GM12878 (cell line): ENCODE results near the gene NR1D2. TPM values are rescaled to one million over a fixed set of nuclear protein-coding genes. Genes with fewer than 3 reads are reported as not detected.

Source experiments
- ATAC-seq: fragments of 200-7000 bp; cut with Tn5 transposase; 3 replicates; pipeline ENCODE4 v1.9.1; 2020; ENCODE audit warnings: mild to moderate bottlenecking, moderate library complexity
- BruUV-seq: library from RNA; stranded (reverse); fragments of 400-500 nt; replicated peaks from 2 replicates; lab custom pipeline; 2021; lab: Mats Ljungman, UMichigan
- CTCF ChIA-PET: fragments of 300-600 bp; sonication (Branson Sonifier 250); formaldehyde crosslinking; extraction: SDS; loops from one replicate; lab custom pipeline; 2021; ENCODE audit warnings: inconsistent platforms; lab: Yijun Ruan, JAX
- POLR2A ChIA-PET: fragments of 350-600 bp; formaldehyde crosslinking; extraction: SDS; loops from one replicate; lab custom pipeline; 2021; ENCODE audit warnings: inconsistent platforms; lab: Charles Lee
- RAD21 ChIA-PET: fragments of 300-600 bp; sonication (Branson Sonifier 250); formaldehyde crosslinking; loops from one replicate; lab custom pipeline; 2023; ENCODE audit warnings: antibody characterized with exemption; ENCODE audit not compliant: unreplicated experiment; lab: Charles Lee
- SMC1A ChIA-PET: fragments of 300-600 bp; sonication (Branson Sonifier 250); formaldehyde crosslinking; loops from one replicate; lab custom pipeline; 2023; ENCODE audit not compliant: unreplicated experiment, uncharacterized antibody; lab: Charles Lee
- DNase-seq: peaks from one replicate; pipeline ENCODE4 v3.0.0-alpha.2; 2011; ENCODE audit warnings: low read depth, low spot score
- FAIRE-seq: peaks from 3 replicates; lab custom pipeline; 2011; peaks lifted over from hg19 to GRCh38; lab: Jason Lieb, UNC
- H2AFZ ChIP-seq: 2 replicates; pipeline ENCODE4 v1.6.0; 2011; ENCODE audit warnings: low read depth, low read length, control low read depth; ENCODE audit not compliant: control insufficient read depth
- H3K27ac ChIP-seq: 2 replicates; pipeline ENCODE4 v1.5.1; 2011; ENCODE audit warnings: control low read depth; ENCODE audit not compliant: control insufficient read depth, insufficient read depth
- H3K27me3 ChIP-seq, 2 experiments: replicated peaks in 1 of 2; 2 replicates each; pipeline versions ENCODE4 v1.6.0 to v1.6.1; 2011; ENCODE audit warnings: low read length in 1 of 2; ENCODE audit not compliant: control insufficient read depth in 2 of 2, insufficient read depth in 2 of 2
- H3K36me3 ChIP-seq, 2 experiments: 2 replicates each; pipeline ENCODE4 v1.5.1; 2011; ENCODE audit warnings: low read length in 1 of 2; ENCODE audit not compliant: control insufficient read depth in 2 of 2, insufficient read depth in 2 of 2
- H3K4me1 ChIP-seq: 2 replicates; pipeline ENCODE4 v1.6.1; 2011; ENCODE audit warnings: mild to moderate bottlenecking, low read length, moderate library complexity, mixed read lengths; ENCODE audit not compliant: control insufficient read depth, insufficient read depth
- H3K4me2 ChIP-seq: 2 replicates; pipeline ENCODE4 v1.6.0; 2011; ENCODE audit warnings: control low read depth; ENCODE audit not compliant: control insufficient read depth, insufficient read depth
- H3K4me3 ChIP-seq: fragments of 200-600 bp; sonication (generic); 2 replicates; pipeline ENCODE4 v1.5.1; 2016
- H3K79me2 ChIP-seq: 2 replicates; pipeline ENCODE4 v1.6.0; 2011; ENCODE audit warnings: low read length; ENCODE audit not compliant: control insufficient read depth, insufficient read depth
- H3K9ac ChIP-seq: 2 replicates; pipeline ENCODE4 v1.8.0; 2011; ENCODE audit warnings: low read length, control low read depth, mixed read lengths; ENCODE audit not compliant: control insufficient read depth, insufficient read depth
- H3K9me3 ChIP-seq: replicated peaks from 3 replicates; pipeline ENCODE4 v1.5.1; 2011; ENCODE audit warnings: mild to moderate bottlenecking, low read length; ENCODE audit not compliant: control insufficient read depth, insufficient read depth
- H4K20me1 ChIP-seq: 2 replicates; pipeline ENCODE4 v1.6.0; 2011; ENCODE audit not compliant: control insufficient read depth, insufficient read depth
- CREM ChIP-seq: IDR thresholded peaks from 2 replicates; pipeline ENCODE4 v1.6.1; 2014; ENCODE audit warnings: antibody characterized with exemption, low read depth
- GABPA ChIP-seq: IDR thresholded peaks from 2 replicates; pipeline ENCODE4 v1.6.1; 2014; ENCODE audit warnings: antibody characterized with exemption, low read depth, mild to moderate bottlenecking, inconsistent platforms
- HSF1 ChIP-seq: fragments of 150-350 bp; IDR thresholded peaks from 2 replicates; pipeline ENCODE4 v1.6.1; 2014; ENCODE audit warnings: mild to moderate bottlenecking, low read depth, low read length
- MTA2 ChIP-seq: fragments of 450-650 bp; IDR thresholded peaks from 2 replicates; pipeline ENCODE4 v1.6.1; 2016; ENCODE audit warnings: low read depth, mild to moderate bottlenecking, moderate library complexity
- MTA3 ChIP-seq: IDR thresholded peaks from 2 replicates; pipeline ENCODE4 v1.6.1; 2012; ENCODE audit warnings: low read length, inconsistent platforms, borderline replicate concordance
- PAX8 ChIP-seq: fragments of 450-650 bp; IDR thresholded peaks from 2 replicates; pipeline ENCODE4 v1.6.1; 2017; ENCODE audit warnings: mild to moderate bottlenecking, moderate library complexity
- SMAD5 ChIP-seq: IDR thresholded peaks from 2 replicates; pipeline ENCODE4 v1.6.1; 2016; ENCODE audit warnings: antibody characterized with exemption, low read depth
- SREBF2 ChIP-seq: IDR thresholded peaks from 2 replicates; pipeline ENCODE4 v1.6.1; 2012; ENCODE audit warnings: mild to moderate bottlenecking, low read length
- SUZ12 ChIP-seq: fragments of 200-600 bp; sonication (generic); IDR thresholded peaks from one replicate; pipeline ENCODE4 v1.6.1; 2018; ENCODE audit warnings: antibody characterized with exemption, mild to moderate bottlenecking; ENCODE audit not compliant: unreplicated experiment
- TCF12 ChIP-seq: IDR thresholded peaks from 2 replicates; pipeline ENCODE4 v1.6.1; 2011; ENCODE audit warnings: low read depth, mild to moderate bottlenecking, low read length
- USF2 ChIP-seq: IDR thresholded peaks from 2 replicates; pipeline ENCODE4 v1.6.1; 2011; ENCODE audit warnings: low read depth, low read length, improper control_type of control experiment, borderline replicate concordance
- YBX1 ChIP-seq: fragments of 450-650 bp; IDR thresholded peaks from 2 replicates; pipeline ENCODE4 v1.6.1; 2016; ENCODE audit warnings: antibody characterized with exemption
- ZNF24 ChIP-seq: fragments of 450-650 bp; IDR thresholded peaks from 2 replicates; pipeline ENCODE4 v1.6.1; 2017; ENCODE audit warnings: antibody characterized with exemption, mild to moderate bottlenecking
- ZNF384 ChIP-seq: IDR thresholded peaks from 2 replicates; pipeline ENCODE4 v1.6.1; 2012; ENCODE audit warnings: low read depth, mild to moderate bottlenecking, low read length, improper control_type of control experiment, borderline replicate concordance
- ZNF592 ChIP-seq: fragments of 450-650 bp; IDR thresholded peaks from 2 replicates; pipeline ENCODE4 v1.6.1; 2017; ENCODE audit warnings: mild to moderate bottlenecking, moderate library complexity
- WGBS: methylation state at CpG from one replicate; pipeline ENCODE4 v1.1.6; 2016; ENCODE audit warnings: low lambda C conversion rate; ENCODE audit not compliant: insufficient replicate concordance, insufficient coverage; ENCODE audit errors: missing lambda C conversion rate; 5-methylcytosine and 5-hydroxymethylcytosine counted together
- in situ Hi-C: fragments of 300-500 bp; cut with MboI; formaldehyde crosslinking; loops from 9 replicates; pipeline ENCODE4 v1.14.3; 2018; ENCODE audit warnings: mixed read lengths
- intact Hi-C: fragments of 100-400 bp; cut with micrococcal nuclease; formaldehyde crosslinking; loops from one replicate; pipeline ENCODE4 v1.14.2; 2022; ENCODE audit not compliant: unreplicated experiment
- polyA plus RNA-seq, 11 experiments: library from polyadenylated mRNA; depleted of rRNA in 4 of 11; unstranded in 6 of 11; stranded (reverse) in 5 of 11; fragments of >200 nt; fragmentation: Nextera tagmentation in 4 of 11; fragmentation: Illumina TruSeq in 1 of 11; extraction: Ambion mirVana in 4 of 11; extraction: Trizol in 1 of 11; gene quantifications; 1 replicate in 1 of 11; 2 replicates in 10 of 11; pipeline versions ENCODE4 v1.2.1 to v1.2.3, GENCODE V29; 2011 to 2016; ENCODE audit warnings: inconsistent platforms in 2 of 11, missing spikeins in 2 of 11, low read depth in 1 of 11
- total RNA-seq, 4 experiments: library from RNA; depleted of rRNA in 3 of 4; stranded (reverse); fragments of >200 nt in 3 of 4; fragmentation: Illumina TruSeq in 1 of 4; extraction: Trizol in 1 of 4; gene quantifications; 2 replicates each; pipeline versions ENCODE4 v1.2.1 to v1.2.3, GENCODE V29; 2013 to 2021

Gene NR1D2
- total and polyA plus RNA-seq, 10 of the 15 experiments (the other 5 are each of a cell fraction or from before 2014, with no cell fraction given): 0.67 to 5.3 (median 2.6) TPM

GRCh38 chr3:23961066-23961465 lies 16.0 kb downstream of the NR1D2 start:
- POLR2A ChIA-PET: interaction anchor here (0.6 to 0.7 kb wide), 3 partner anchors 187 to 1024 kb away, joined by 4 to 8 read pairs (median 6); no protein-coding TSS in a partner anchor

More at GRCh38 chr3:23961066-23961465, 16.0 kb downstream of the NR1D2 start:
- Histone ChIP-seq H3K9ac (no peak overlapping the region), H3K4me2 (no peak overlapping the region), H3K79me2 (no peaks in the 10 kb centered on the region), H2AFZ (no peak overlapping the region), H3K27me3 (no peaks in the 10 kb centered on the region), H3K4me3 (no peak overlapping the region), H3K4me1 (no peaks in the 10 kb centered on the region), H3K36me3 (peaks cover 0 to 9% of the 10 kb centered on the region in 2 experiments; a peak in 1 of 4 replicates), H4K20me1 (no peaks in the 10 kb centered on the region), H3K27ac (no peak overlapping the region), H3K9me3 (no peaks in the 10 kb centered on the region)
- SMC1A ChIA-PET: interaction anchor here (1.2 to 2.9 kb wide), 3 partner anchors 9 to 37 kb away, joined by 4 to 14 read pairs (median 4); no protein-coding TSS in a partner anchor
- WGBS: 100% methylated on average over 1 of the region's 1 CpG
- DNase-seq (no peak), ATAC-seq (no peak), FAIRE-seq (no peak)
- BruUV-seq: no TSS peak
- in situ Hi-C loops: no loop called here
- CTCF ChIA-PET: interaction anchor here (0.7 to 1.1 kb wide), 3 partner anchors 12 to 1069 kb away, joined by 3 to 4 read pairs (median 4); no protein-coding TSS in a partner anchor
- intact Hi-C loops: no loop called here
- RAD21 ChIA-PET: interaction anchor here (0.7 kb wide), 1 partner anchor 11 kb away, joined by 3 read pairs; no protein-coding TSS in a partner anchor
- TF ChIP-seq SMAD5: no peak
- no peak for TF ChIP-seq ZNF592
- TF ChIP-seq PAX8: no peak
- TF ChIP-seq MTA3: no peak
- TF ChIP-seq ZNF24: no peak
- no peak for TF ChIP-seq ZNF384
- TF ChIP-seq GABPA: no peak
- TF ChIP-seq MTA2: no peak
- TF ChIP-seq SUZ12: no peak
- no peak for TF ChIP-seq YBX1
- no peak for TF ChIP-seq TCF12
- no peak for TF ChIP-seq SREBF2
- TF ChIP-seq HSF1: no peak
- TF ChIP-seq USF2: no peak
- no peak for TF ChIP-seq CREM
